HFFc6 (cell line): ENCODE results near the gene NUDT14. TPM values are rescaled to one million over a fixed set of nuclear protein-coding genes. Genes with fewer than 3 reads are reported as not detected.

Experiments used
- DNase-seq: peaks from one replicate; pipeline ENCODE4 v3.0.0-alpha.2; 2018
- H3K27ac Mint-ChIP-seq: 2 replicates; pipeline ENCODE4 v1.8.0; 2020; ENCODE audit warnings: mild to moderate bottlenecking, mixed read lengths
- H3K27me3 Mint-ChIP-seq: 2 replicates; pipeline ENCODE4 v1.8.0; 2021; ENCODE audit warnings: mild to moderate bottlenecking, moderate library complexity, mixed read lengths; ENCODE audit not compliant: insufficient read depth
- H3K36me3 Mint-ChIP-seq: 2 replicates; pipeline ENCODE4 v1.8.0; 2021; ENCODE audit warnings: low read depth, mixed read lengths
- H3K4me1 Mint-ChIP-seq: 2 replicates; pipeline ENCODE4 v1.8.0; 2020; ENCODE audit warnings: low read depth, mixed read lengths
- H3K4me3 Mint-ChIP-seq: 2 replicates; pipeline ENCODE4 v1.8.0; 2020; ENCODE audit warnings: mild to moderate bottlenecking, moderate library complexity, mixed read lengths
- H3K9me3 Mint-ChIP-seq: 2 replicates; pipeline ENCODE4 v1.8.0; 2020; ENCODE audit warnings: mild to moderate bottlenecking, mixed read lengths
- total RNA-seq, 6 experiments: library from RNA; stranded (reverse); fragmentation: NEBNext Ultra II Directional; extraction: Animal tissue kit (Norgen Biotek cat#: 25700); gene quantifications; 2 replicates in 1 of 6; 3 replicates in 5 of 6; pipeline ENCODE4 v1.2.3, GENCODE V29; 2021
- TF ChIP-seq, protein P1 (sequence below): fragments of 200-600 bp; sonication (generic); IDR thresholded peaks from 2 replicates; pipeline ENCODE4 v1.5.0; 2021; ENCODE audit warnings: antibody characterized with exemption, mild to moderate bottlenecking

NUDT14 gene
- total RNA-seq, 6 experiments from 2014 or later = 9.8 to 13.3 (median 11.0) TPM

DNA sequence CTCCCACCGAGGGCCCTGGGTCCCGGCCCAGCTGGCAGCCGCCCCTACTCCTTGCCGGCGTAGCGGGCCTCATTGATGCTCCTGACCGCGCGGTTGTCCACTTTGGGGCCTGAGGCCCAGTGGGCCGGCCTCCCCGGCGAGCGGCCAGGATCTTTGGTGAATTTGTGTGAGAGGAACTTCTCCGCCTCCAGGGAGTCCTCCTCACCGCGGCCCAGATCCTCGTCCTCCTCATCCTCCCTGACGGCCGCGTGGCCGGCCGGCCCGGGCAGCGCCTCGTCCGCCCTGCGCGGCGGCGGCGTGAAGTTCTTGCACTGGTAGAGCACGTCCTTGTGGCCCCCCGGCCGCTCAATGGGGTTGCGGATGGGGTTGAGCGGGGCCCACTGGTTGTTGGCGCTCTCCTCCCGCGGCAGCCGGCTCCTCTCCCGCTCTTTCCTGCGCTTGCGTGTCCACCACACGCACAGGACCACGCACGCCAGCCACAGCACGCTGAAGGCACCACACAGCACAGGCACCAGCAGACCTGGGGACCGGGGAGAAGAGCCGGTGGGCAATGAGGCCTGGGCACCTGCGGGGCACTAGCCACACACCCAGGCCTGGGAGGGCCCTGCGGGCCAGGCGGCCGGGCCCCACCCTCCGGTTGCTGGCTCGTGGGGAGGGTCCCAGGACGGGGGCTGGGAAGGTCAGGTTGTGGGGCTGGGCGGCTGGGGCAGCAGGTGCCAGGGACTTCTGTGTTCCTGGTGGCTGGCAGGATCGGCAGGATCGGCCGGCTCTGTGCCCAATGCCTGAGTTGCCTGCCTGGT is 38.3 kb downstream of the NUDT14 start:
- TF ChIP-seq, protein P1, sequence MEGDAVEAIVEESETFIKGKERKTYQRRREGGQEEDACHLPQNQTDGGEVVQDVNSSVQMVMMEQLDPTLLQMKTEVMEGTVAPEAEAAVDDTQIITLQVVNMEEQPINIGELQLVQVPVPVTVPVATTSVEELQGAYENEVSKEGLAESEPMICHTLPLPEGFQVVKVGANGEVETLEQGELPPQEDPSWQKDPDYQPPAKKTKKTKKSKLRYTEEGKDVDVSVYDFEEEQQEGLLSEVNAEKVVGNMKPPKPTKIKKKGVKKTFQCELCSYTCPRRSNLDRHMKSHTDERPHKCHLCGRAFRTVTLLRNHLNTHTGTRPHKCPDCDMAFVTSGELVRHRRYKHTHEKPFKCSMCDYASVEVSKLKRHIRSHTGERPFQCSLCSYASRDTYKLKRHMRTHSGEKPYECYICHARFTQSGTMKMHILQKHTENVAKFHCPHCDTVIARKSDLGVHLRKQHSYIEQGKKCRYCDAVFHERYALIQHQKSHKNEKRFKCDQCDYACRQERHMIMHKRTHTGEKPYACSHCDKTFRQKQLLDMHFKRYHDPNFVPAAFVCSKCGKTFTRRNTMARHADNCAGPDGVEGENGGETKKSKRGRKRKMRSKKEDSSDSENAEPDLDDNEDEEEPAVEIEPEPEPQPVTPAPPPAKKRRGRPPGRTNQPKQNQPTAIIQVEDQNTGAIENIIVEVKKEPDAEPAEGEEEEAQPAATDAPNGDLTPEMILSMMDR = no peak

DNA sequence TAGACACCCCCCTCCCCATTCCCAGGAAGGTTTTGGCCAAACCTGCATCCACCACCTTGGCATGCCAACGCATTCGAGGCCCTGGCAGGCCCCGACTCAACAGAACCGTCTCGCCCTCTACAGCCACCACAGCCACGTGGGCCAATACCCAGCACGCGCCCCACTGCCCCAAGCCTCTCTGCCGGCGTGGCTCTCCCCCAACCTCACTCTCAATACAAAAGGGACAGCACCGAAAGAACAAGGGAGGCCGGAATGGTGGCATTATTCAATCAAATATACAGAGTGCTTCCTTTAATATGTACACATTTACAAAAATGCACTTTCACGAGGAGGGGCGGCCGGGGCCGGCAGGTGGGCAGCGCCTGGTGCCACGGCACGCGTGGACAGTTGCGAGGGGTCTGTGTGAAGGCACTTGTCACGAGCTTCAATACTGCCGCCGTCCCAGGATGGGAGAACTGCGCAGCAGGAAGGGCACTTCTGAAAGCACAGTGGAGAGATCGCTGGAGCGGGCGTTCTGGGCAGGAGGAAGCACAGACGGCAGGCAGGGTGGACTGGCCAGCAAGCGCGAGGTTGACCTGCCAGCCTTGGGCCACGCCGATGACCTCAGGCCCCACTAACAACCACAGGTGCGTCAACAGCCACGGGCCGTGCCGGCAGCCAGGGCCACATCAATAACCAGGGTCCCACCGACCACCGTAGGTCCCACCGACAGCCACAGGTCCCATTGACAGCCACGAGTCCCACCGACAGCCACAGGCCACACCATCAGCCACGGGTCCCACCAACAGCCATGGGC is 39.4 kb downstream of the NUDT14 start:
- Mint-ChIP-seq H3K4me1 (no peaks in the 10 kb centered on the region), H3K4me3 (no peak overlapping the region), H3K9me3 (peaks cover 21% of the 10 kb centered on the region), H3K36me3 (peaks cover 4% of the 10 kb centered on the region; the same call in 1 of the 2 replicates), H3K27me3 (no peaks in the 10 kb centered on the region; the same call in 1 of the 2 replicates), H3K27ac (no peak overlapping the region)
- TF ChIP-seq, protein P1 = no peak
- DNase-seq = no peak

More for the DNA sequence above, 38.3 kb downstream of the NUDT14 start:
- DNase-seq = no peak
- no peak overlapping the region for H3K27ac Mint-ChIP-seq
- no peak overlapping the region for H3K4me3 Mint-ChIP-seq
- peaks cover 21% of the 10 kb centered on the region for H3K9me3 Mint-ChIP-seq
- no peaks in the 10 kb centered on the region for H3K4me1 Mint-ChIP-seq
- H3K36me3 Mint-ChIP-seq = peaks cover 4% of the 10 kb centered on the region; the same call in 1 of the 2 replicates
- H3K27me3 Mint-ChIP-seq = no peaks in the 10 kb centered on the region; the same call in 1 of the 2 replicates

DNA sequence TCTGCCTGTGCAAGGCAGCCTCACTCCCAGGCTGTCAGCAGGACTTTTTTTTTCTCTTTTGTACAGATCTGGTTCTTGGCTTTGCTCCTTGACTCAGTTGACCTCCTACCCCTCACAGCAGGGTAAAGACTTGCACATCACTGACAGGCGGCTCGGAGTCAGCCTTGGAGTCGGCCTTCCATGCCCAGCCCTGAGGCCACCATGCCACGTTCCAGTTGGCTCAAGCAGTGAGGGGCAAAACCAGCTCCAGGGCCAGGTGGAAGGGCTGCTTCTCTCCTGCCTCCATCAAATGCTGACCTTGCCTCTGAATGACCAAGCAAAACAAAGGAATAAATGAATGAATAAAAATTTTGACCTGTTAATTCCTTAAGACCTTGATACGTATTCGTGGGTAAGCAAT is 40.1 kb downstream of the NUDT14 start:
- H3K36me3 Mint-ChIP-seq = peaks cover 4% of the 10 kb centered on the region; the same call in 1 of the 2 replicates
- no peaks in the 10 kb centered on the region for H3K4me1 Mint-ChIP-seq
- no peaks in the 10 kb centered on the region; the same call in 1 of the 2 replicates for H3K27me3 Mint-ChIP-seq
- no peak overlapping the region for H3K4me3 Mint-ChIP-seq
- no peak overlapping the region for H3K27ac Mint-ChIP-seq
- peaks cover 21% of the 10 kb centered on the region for H3K9me3 Mint-ChIP-seq
- TF ChIP-seq, protein P1 = no peak
- DNase-seq = no peak

DNA sequence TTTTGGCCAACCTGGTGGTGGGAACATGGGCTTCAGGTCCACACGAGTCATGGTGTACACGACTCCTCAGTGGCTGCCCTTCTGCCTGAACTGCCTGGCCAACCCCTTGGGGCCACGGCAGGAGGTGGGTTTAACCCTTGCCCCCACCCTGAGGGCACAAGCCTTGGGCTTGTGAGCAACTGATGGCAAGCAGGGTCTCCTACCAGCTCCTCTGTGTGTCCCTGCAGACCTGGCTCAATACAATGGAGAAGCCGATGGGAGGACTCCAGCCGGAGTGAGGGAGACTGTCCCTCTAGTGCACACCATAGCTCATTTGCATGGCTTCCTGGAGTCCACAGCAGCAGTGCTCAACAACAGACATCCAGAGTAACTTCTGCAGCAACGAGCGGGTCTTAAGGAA is 40.5 kb downstream of the NUDT14 start:
- no peaks in the 10 kb centered on the region; the same call in 1 of the 2 replicates for H3K27me3 Mint-ChIP-seq
- H3K36me3 Mint-ChIP-seq = peaks cover 4% of the 10 kb centered on the region; the same call in 1 of the 2 replicates
- H3K27ac Mint-ChIP-seq = no peak overlapping the region
- DNase-seq = no peak
- no peak overlapping the region for H3K4me3 Mint-ChIP-seq
- H3K4me1 Mint-ChIP-seq = no peaks in the 10 kb centered on the region
- TF ChIP-seq, protein P1 = no peak
- H3K9me3 Mint-ChIP-seq = peaks cover 21% of the 10 kb centered on the region

DNA sequence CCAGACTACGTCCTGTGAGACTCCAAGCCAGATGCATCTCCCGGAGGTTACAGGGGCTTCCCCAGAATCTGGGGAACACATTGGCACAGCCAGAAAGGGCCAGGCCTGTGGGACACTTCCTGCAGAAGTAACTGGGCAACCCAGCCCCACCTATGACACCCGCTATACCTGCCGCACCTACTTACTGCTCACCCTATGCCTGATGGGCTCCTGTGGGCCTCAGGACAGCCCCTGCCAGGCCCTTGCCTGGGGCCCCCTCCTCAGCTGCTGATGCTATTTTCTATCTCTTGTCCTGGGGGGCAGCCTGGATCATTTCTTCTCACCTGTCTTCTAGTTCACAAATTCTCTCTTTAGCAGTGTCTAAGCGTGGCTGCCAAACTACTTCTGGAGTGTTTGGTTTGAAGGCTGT is 41.3 kb downstream of the NUDT14 start:
- TF ChIP-seq, protein P1 = no peak
- no peak overlapping the region for H3K27ac Mint-ChIP-seq
- H3K9me3 Mint-ChIP-seq = peaks cover 21% of the 10 kb centered on the region
- no peaks in the 10 kb centered on the region for H3K4me1 Mint-ChIP-seq
- no peak overlapping the region for H3K4me3 Mint-ChIP-seq
- no peak for DNase-seq
- peaks cover 4% of the 10 kb centered on the region; the same call in 1 of the 2 replicates for H3K36me3 Mint-ChIP-seq
- H3K27me3 Mint-ChIP-seq = peaks cover 2% of the 10 kb centered on the region
